BE2C (cell line): ENCODE data around the gene DNMT3A.
A peak's percentile ranks its signal among the peaks of the same experiment; 100 is the strongest.

Experiments used
- DNase-seq: peaks from one replicate; pipeline ENCODE4 v3.0.0-alpha.2; 2020
- H3K27me3 ChIP-seq: fragments of 250-450 bp; sonication (Bioruptor Pico); 2 replicates; pipeline ENCODE4 v1.5.1; 2020; ENCODE audit warnings: mild to moderate bottlenecking
- H3K36me3 ChIP-seq: fragments of 250-450 bp; sonication (Bioruptor Pico); 2 replicates; pipeline ENCODE4 v1.5.1; 2020; ENCODE audit warnings: mild to moderate bottlenecking
- H3K4me1 ChIP-seq: fragments of 250-450 bp; sonication (Bioruptor Pico); 2 replicates; pipeline ENCODE4 v1.5.1; 2020
- H3K4me3 ChIP-seq: 2 replicates; pipeline ENCODE4 v1.5.1; 2011; ENCODE audit warnings: low read depth, low read length
- H3K9me3 ChIP-seq: fragments of 250-450 bp; sonication (Bioruptor Pico); 2 replicates; pipeline ENCODE4 v1.5.1; 2020
- CTCF ChIP-seq: IDR thresholded peaks from 2 replicates; pipeline ENCODE4 v1.5.1; 2012; ENCODE audit warnings: mild to moderate bottlenecking, low read depth, low read length

The DNMT3A gene

GRCh38 chr2:25335971-25336370 lies 5.8 kb downstream of the DNMT3A start:
- no peak for TF ChIP-seq CTCF
- peak; percentile 47 for DNase-seq
- H3K27me3 ChIP-seq = no peaks in the 10 kb centered on the region
- H3K36me3 ChIP-seq = no peaks in the 10 kb centered on the region
- H3K4me1 ChIP-seq = peaks cover 21% of the 10 kb centered on the region
- no peak overlapping the region for H3K4me3 ChIP-seq
- no peaks in the 10 kb centered on the region for H3K9me3 ChIP-seq

GRCh38 chr2:25335204-25335603 lies 6.5 kb downstream of the DNMT3A start:
- Histone ChIP-seq H3K9me3 (no peaks in the 10 kb centered on the region), H3K4me1 (peaks cover 20% of the 10 kb centered on the region), H3K4me3 (no peak overlapping the region), H3K27me3 (no peaks in the 10 kb centered on the region), H3K36me3 (no peaks in the 10 kb centered on the region)
- TF ChIP-seq CTCF = no peak
- no peak for DNase-seq

- Histone ChIP-seq H3K4me3 (no peak overlapping the region), H3K4me1 (peaks cover 13% of the 10 kb centered on the region), H3K27me3 (no peaks in the 10 kb centered on the region), H3K9me3 (no peaks in the 10 kb centered on the region), H3K36me3 (no peaks in the 10 kb centered on the region)
- DNase-seq = no peak
- TF ChIP-seq CTCF = no peak
Observed at GRCh38 chr2:25334482-25334881, 7.2 kb downstream of the DNMT3A start.

GRCh38 chr2:25333981-25334380 lies 7.7 kb downstream of the DNMT3A start:
- Histone ChIP-seq H3K4me1 (peaks cover 12% of the 10 kb centered on the region), H3K9me3 (no peaks in the 10 kb centered on the region), H3K4me3 (no peak overlapping the region), H3K27me3 (no peaks in the 10 kb centered on the region), H3K36me3 (no peaks in the 10 kb centered on the region)
- no peak for TF ChIP-seq CTCF
- no peak for DNase-seq

GRCh38 chr2:25332571-25332970 lies 9.2 kb downstream of the DNMT3A start:
- Histone ChIP-seq H3K9me3 (no peaks in the 10 kb centered on the region), H3K27me3 (no peaks in the 10 kb centered on the region), H3K4me3 (no peak overlapping the region), H3K4me1 (peaks cover 12% of the 10 kb centered on the region), H3K36me3 (no peaks in the 10 kb centered on the region)
- no peak for DNase-seq
- no peak for TF ChIP-seq CTCF

- DNase-seq = peak; percentile 75
- H3K4me1 ChIP-seq = peaks cover 10% of the 10 kb centered on the region
- H3K36me3 ChIP-seq = peaks cover 2% of the 10 kb centered on the region
- H3K4me3 ChIP-seq = no peak overlapping the region
- H3K9me3 ChIP-seq = no peaks in the 10 kb centered on the region
- H3K27me3 ChIP-seq = no peaks in the 10 kb centered on the region
- no peak for TF ChIP-seq CTCF
Observed at GRCh38 chr2:25331686-25332365, 9.9 kb downstream of the DNMT3A start.
